GM18868 (cell line): ENCODE results near the gene ACSS1.
A peak's percentile ranks its signal among the peaks of the same experiment; 100 is the strongest.

Experiments used
- ATAC-seq: cut with Tn5 transposase; IDR thresholded peaks from one replicate; pipeline ENCODE4 v1.9.1; 2021; ENCODE audit warnings: mild to moderate bottlenecking, moderate library complexity; ENCODE audit not compliant: unreplicated experiment

ACSS1 gene

DNA sequence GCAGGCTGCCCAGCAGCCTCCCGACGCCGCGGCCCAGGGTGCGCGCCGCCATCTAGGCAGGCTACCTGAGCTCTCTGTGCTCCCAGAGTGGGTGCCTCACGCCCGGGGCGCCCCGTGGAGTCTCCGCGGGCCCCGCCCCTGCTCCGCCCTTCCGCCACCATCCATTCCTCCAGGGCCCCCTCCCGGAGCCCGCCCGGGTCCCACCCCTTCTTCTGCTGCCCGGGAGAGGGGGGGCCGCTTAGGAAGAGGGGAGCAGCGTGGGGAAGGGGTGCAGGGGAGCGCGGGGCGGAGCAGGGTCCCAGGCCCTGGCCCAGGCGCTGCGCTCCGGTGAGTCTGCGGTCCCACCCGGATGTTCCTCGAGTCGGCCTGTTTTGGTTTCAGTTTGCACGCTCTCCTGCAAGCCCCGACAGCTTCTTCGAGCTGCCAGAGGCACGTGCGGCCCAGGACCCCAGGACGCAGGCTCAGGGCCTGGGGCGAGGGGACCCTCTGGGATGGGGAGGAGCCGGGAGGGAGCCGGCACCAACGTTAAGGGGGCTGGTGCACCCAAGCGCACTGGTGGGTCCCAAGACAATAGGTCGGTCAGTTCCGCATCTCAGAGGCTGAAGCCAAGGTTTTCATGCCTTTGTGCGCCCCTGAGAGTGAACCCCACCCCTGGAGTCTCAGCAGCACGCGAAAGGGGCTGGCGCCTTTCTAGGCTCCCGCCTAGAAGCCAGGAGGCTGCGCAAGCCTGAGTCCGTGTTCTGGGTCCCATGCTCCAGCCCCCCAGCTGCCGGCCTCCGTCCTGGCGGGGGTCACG, at the start of gene ACSS1:
ACSS1 (minus strand) TSS at position 89 of the 796 bp plus-strand sequence; CDS start at position 52, 37 bp downstream.
- peak; percentile 70 for ATAC-seq

DNA sequence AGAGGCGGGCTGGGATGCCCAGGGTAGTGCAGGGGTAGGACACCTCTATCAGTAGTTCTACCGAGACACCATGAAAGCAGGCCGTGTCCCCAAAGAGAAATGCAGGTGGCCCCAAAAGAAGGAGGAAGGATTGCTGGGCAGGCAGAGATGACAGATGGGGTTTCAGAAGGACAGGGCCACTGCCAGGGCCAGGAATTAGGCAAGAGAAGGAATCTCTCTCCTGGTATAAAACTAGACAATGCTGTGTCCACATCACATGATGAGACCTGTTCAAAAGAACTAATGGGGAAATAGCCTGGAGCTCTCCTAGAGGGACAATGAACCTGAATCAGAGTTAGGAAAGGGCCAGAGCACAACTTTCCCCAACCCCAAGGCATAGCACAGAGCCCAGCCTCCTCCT, 45.6 kb upstream of the ACSS1 start:
- ATAC-seq = no peak

DNA sequence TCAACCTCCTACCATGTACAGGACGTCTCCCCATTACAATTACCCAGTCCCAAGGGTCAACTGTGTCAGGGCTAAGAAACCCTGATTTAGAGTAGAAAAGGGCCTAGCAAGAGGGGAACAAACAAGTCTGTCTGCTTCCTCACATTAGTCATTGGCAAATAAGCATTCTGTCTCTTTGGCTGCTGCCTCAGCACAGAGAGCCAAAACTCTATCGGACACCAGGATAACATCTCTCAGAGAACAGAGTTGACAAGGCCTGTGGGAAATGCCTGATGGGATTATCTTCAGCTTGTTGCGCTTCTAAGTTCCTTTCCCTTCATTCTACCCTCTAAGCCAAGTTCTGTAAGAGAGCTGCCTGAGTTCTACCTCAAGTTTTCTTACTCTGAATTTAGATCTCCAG, 43.0 kb upstream of the ACSS1 start:
- no peak for ATAC-seq

DNA sequence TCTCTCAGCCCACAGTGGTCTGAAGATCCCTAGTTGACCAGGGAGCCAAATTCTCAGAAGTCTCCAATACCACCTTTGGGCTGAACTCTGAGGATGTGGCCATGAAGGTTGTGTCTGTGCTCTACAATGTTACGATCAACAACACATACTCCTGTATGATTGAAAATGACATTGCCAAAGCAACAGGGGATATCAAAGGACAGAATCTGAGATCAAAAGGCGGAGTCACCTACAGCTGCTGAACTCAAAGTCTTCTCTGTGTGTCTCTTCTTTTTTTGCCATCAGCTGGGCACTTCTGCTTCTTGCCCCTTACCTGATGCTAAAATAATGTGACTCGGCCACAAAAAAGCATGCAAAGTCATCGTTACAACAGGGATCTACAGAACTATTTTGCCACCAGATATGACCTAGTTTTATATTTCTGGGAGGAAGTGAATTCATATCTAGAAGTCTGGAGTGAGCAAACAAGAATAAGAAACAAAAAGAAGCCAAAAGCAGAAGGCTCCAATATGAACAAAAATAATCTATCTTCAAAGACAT, 41.7 kb upstream of the ACSS1 start:
- ATAC-seq = no peak

DNA sequence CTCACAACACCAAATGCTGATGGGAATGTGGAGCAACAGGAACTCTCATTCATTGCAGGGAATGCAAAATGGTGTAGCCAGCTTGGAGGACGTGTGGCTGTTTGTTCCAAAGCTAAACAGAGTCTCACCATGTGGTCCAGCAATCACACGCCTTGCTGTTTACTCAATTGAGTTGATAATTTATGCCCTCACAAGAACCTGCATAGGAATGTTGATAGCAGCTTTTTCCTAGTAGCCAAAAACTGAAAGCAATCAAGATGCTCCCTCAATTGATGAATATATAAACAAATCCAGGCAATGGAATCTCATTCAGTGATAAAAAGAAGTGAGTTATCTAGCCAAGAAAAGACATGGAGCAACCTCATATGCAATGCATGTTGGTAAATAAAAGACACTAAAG, 39.6 kb upstream of the ACSS1 start:
- no peak for ATAC-seq

DNA sequence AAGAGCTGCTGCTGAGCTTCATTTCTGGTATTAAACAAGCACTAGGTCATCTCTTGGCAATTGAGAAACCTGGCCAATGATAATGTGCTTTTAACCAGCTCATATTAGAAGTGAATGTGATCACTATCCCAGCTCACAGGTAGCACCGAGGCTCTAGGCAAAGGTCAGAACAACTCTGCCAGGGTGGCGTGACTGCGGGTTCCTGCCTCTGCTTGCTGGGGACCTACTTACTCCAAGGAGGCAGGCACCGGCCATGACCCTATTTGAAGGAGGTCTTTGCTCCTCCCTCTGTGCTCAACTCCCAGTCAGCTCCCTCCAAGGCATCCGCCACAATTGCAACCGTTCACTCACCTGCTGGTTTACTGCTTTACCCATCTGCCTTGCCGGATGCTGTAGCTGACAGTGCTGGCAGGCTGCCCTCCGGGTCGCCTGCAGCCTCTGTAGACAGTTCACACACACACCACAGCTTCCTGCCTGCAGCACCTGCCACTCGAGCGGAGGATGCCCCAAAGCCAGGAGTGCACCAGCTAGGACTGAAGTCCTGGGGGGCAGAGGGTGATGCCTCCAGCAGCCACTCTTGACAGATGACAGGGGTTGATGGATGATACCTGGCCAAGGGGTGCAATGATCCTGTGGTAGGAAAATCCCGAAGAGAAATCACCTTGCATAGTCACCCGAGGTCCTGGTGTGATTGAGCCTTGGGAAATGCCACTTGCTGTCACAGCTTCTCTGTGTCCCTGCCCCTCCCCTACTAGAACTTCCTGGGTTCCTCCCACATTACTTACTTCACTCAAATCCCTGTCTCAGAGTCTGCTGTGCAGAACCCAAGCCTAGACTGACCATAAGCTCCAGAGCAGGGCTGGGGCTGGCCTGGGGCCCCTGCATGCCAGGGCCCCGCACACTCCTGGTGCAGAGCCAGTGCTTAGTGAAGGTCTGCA, 32.8 kb upstream of the ACSS1 start:
- peak; percentile 90 for ATAC-seq

DNA sequence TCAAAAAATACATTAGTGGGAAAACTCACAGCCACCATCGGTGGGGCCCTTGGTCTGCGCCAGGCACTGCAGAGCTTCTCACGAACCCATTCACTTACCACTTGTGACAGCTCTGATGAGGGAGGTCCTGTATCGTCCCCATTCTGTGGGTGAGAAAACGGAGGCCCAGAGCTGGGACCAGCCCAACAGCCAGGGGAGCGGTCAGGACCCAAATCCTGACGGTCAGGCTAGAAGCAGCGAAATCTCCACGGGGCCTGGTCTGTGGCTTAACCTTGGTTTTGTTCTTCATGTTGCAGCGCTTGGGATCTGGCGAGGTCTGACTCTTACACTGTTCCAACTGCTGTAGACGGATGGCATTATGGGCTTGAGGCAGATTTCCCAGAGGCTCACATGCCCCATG, 31.7 kb upstream of the ACSS1 start:
- no peak for ATAC-seq

DNA sequence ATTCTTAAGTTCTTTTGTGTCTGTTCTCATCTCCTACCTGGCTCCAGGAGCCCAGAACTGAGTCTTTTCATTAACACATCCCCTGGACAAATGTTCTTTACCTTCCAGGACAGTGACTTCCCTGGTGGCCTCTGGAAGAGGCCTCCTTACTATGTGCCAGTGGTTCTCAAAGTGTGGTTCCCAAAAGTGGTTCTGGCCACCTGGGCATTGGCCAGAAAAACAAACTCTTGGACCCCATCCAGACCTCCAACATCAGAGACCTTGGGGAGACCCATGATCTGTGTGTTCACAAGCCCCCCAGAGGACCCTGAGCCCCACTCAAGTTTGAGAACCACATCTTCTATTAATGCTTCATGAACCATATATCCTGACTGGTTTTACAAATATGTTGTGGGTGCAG, 31.2 kb upstream of the ACSS1 start:
- no peak for ATAC-seq

DNA sequence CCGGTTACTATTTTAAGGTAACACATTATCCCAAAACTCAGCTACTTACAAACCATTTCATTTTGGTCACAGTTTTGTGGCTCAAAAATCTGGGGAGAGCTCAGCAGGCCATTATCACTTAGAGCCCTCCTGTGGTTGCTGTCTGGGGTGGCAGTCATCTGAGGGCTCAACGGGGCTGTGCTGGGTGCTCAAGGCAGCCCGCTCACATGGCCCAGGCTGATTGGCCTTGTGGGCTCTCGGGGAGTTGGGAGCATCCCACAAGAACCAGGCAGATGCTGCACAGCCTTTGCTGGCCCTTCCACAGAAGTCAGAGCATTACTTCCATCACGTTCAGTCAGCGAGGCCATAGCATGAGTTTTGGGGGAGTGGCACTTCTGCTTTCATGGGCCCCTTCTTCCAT, 30.3 kb upstream of the ACSS1 start:
- ATAC-seq = no peak

DNA sequence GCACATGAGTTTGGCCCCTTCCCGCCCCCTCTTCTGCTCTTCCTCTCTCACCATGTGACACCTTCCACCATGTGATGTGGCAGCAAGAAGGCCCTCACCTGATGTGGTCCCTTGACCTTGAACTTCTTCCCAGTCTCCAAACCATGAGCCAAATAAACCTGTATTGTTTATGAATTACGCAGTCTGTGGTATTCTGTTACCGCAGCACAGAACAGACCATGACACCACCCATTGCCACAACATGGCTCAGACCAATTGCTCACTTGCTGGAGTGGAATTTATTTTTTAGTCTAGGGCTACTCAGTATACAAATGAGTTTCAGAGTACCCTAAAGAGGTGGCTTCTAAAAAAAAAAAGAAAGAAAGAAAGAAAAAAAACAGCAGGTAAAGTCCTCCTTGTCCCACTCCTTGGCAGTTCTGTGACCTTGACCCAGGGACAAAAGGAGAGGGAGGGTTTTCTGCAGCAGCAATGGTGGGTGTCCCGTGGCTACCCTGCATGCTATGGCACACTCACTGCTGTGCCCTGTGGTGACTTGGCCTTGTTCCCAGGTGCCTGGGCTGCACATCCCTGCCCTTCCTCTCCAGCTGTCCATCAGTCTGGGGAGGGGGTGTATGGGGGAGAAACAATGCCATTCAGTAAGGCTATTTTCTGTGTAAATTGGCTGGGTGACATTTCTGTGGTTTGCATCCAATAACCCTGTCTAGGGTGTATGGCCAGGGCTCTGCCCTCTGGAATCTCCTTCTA, 29.4 kb upstream of the ACSS1 start:
- no peak for ATAC-seq

DNA sequence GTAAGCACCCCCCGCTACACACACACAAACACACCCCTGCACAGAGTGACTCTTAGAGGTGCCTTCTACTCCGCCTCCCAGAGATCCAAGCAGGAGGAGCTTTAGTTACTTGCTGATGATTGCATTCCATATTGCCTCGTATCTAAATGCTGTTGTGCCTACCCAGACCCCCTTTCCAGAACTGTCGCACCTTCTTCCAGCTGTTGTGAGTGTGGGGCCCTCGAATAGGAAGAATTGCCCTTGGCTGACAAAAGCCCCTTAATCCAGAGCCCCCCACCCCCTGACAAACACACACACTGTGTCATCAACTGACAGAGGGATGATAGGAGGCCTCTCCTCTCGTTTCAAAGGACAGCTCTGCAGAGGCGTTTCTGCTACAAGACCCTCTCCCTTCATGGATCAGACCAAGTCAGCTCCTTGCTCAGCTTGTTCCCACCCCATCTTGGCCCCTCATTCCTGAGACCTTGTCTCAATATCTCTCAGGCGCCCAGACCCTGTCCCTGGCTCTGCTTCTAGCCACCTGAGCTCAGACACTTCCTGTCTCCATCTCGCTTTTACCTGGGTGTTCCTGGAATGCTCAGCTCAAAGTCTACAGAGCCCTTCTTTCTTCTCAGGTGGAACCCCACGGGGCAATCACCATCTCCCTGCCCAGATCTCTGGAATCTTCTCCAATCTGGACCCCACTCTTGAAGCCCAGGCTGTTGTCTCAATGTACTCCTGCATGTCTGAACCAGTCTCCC, 28.0 kb upstream of the ACSS1 start:
- ATAC-seq = no peak

DNA sequence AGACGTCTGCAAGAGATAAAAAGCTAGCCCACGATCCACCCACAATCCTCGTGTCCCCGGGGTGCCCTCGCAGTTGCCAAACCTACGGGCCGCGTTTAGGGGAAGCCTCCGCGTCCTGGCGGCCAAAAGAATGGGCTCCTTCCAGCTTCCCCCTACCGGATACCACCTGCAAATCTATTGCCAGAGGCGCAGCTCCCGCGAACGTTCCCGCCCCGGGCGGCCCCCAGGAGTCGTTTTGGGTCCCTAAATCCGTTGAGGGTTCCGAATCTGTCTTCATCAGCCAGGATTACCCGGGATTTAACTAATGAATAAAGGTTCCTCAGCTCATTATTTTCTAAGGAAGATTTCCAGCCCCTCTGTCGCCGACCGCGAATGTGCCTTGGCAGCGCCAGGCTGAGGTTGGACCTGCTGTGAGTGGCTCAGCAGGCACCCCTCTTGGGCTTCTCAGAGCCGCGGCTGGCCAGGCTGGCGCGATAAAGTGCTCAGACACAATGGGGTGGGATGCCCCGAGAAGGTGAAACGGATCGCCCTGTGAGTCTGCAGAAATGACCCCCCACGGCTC, 26.8 kb upstream of the ACSS1 start:
- ATAC-seq = no peak

DNA sequence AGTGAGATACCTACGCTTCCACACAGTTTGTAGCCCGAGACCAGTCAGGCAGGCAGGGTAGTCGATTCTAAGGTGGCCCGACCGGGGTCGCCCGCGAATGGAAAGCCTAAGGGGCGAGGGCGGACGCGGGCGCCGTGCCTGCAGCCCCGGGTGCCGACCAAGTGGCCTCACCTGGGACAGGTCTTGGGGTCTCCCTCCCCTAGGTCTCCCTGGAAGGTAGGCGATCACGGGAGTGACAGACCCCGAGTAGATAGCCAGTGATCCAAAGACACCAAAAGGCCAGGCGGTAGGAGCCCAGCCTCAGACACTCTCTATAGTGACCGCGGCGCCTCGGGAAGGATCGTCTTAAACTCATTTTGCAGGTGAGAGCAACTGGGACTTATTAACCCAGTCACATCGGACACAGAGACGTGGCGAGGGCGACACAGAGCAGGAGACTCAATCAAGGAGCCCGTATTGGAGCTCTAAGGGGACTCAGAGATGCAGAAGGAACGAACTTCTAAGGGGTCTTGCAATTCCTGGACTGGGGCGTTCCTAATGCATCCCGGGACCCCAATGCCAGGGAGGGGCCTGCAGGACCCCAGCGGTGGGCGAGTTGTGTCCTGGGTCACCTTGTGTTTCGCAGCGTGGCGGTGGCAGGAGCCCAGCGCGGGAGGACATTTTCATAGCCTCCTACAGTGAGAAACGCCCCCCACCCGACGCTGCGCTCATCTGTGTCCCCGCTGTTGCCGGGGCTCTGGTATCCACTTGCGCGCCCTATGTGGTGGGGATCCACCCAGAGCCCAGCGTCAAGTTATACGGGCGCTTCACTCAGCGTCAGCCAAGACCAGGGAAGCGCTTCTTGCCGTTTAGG, 26.1 kb upstream of the ACSS1 start:
- no peak for ATAC-seq

DNA sequence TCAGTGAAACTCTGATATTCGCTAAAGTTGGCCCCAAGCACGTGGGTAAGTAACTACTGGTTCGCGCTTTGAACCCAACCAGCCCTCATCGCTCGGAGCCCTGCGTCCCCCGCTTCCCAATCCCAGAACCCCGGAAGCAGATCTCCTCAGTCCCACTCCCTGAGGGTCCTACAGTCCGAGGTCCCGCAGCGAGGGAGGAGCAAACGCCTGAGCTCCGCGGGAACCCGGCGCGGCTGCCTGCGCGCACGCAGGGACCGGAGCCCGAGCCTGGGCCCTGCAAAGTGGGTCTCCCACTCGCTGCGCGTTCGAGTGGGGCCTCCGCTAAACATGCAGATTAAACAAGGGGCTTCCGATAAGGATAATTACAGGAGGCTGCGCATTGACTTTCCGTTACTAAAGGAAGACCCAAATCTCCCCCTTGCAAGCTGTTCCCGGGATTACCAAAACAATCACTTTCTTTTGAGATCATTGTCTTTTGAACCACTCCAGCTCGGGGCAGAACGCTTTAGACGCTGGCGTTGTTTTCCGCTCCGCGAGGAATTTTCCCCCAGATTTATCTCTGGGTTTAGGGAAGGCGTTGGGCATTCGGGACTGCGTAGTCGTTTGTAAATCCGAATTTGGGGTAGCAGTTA, 25.3 kb upstream of the ACSS1 start:
- ATAC-seq = no peak

DNA sequence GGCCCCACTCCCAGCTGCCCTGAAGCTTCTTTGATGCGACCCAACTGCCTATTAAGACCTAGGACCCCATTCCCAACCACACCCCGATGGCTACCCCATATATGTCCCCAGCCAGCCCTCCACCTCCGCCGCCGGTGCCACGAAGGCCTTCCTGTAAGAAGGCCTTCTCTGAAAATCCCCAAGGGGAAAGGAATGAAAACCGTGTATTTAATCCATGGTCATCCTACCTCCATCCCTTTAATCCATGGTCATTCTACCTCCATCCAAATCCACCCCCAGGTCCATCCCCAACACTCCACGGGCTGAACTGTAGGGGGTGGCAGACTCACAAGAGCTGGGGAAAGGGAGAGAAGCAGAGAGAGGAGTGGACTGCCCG, 24.5 kb upstream of the ACSS1 start:
- no peak for ATAC-seq

DNA sequence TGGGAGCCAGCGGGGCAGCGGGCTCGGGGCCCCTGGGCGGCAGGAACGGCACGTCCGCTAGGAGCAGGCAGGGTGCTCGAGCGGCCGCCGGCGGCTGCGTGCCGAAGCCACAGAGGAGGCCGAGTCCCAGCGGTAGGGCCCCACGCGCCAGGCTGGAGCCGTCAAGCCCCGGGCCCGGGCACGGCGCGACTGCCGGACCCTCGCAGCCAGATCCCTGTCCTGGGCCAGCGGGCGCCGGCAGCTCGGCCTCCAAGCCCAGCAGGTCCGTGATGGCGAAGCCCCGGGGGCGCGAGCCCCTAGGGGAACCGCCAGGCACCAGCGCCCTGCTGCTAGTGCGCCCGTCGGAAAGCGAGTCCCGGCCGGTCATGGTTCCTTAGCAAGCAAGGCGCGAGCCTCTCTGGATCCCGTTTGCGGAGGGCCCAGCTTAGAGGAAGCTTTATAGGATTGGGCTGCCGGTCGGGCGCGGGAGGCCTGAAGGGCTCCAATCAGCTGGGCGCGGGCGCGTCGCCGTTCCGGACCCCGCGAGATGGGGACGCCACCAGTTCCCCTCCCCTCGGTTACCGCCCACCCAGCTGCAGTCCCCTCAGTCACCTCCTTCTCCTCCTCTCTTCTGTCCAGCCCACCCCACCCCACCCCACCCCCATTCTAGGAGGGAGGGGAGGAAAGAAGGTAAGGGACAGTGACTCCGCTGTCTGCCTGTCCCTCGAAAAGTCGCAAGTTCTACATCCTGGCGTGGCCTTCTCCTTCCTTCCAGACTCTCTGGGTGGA, 24.0 kb upstream of the ACSS1 start, which contains the start of gene VSX1:
VSX1 (minus strand) TSS at position 412 of the 768 bp plus-strand sequence; CDS start at position 367, 45 bp downstream.
- no peak for ATAC-seq

DNA sequence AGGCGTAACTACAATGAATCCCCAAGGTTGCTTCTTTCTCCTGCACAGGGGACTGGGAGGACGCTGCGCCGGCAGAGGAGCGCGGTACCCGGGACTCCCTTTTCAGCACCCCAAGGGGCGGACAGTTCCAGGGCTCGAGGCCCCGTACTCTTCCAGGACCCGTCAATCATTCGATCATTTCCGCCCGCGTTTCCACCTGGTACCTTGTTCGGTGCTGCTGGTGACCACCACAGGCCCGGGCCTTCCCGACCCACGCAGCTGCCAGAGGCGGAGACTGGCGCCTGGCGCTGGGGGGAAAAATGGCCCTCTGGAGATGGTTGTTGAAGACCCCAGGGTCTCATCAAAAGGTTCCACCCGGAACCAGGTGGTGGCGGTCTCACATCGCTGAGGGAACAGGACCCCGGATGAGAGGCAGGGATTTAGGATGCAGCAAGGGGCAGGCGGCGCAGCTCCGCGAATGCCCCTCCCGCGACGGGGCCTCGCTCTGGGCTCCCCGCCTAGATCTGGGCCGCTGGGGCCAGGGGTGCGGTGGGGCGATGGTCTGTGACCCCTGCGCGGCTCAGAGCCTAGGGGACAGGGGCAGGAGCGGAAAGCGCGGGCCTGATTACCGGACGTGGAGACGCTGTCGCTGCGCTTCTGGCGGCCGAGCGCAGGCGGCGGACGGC, 23.3 kb upstream of the ACSS1 start:
- ATAC-seq = no peak
